WERI-Rb-1 (cell line): ENCODE results near the gene TEAD1.
A peak's percentile ranks its signal among the peaks of the same experiment; 100 is the strongest.

Experiments
- DNase-seq: peaks from one replicate; pipeline ENCODE4 v3.0.0-alpha.2; 2020
- H3K27ac ChIP-seq: fragments of 250-450 bp; sonication (Bioruptor Pico); 2 replicates; pipeline ENCODE4 v1.5.1; 2020; ENCODE audit warnings: mild to moderate bottlenecking, moderate library complexity
- H3K27me3 ChIP-seq: fragments of 250-450 bp; sonication (Bioruptor Pico); 2 replicates; pipeline ENCODE4 v1.5.1; 2021; ENCODE audit warnings: mild to moderate bottlenecking, low read depth, moderate library complexity; ENCODE audit not compliant: insufficient read depth, severe bottlenecking
- H3K36me3 ChIP-seq: fragments of 250-450 bp; sonication (Bioruptor Pico); 2 replicates; pipeline ENCODE4 v1.5.1; 2020; ENCODE audit warnings: mild to moderate bottlenecking, moderate library complexity
- H3K4me3 ChIP-seq: 2 replicates; pipeline ENCODE4 v1.5.1; 2011; ENCODE audit warnings: low read depth, mild to moderate bottlenecking, control low read depth, low read length
- H3K9me3 ChIP-seq: fragments of 250-450 bp; sonication (Bioruptor Pico); 2 replicates; pipeline ENCODE4 v1.5.1; 2021; ENCODE audit warnings: mild to moderate bottlenecking, moderate library complexity; ENCODE audit not compliant: severe bottlenecking
- TF ChIP-seq, protein P1 (sequence below): IDR thresholded peaks from 2 replicates; pipeline ENCODE4 v1.5.1; 2011; ENCODE audit warnings: low read depth, mild to moderate bottlenecking, control low read depth, inconsistent platforms, low read length

The TEAD1 gene

DNA sequence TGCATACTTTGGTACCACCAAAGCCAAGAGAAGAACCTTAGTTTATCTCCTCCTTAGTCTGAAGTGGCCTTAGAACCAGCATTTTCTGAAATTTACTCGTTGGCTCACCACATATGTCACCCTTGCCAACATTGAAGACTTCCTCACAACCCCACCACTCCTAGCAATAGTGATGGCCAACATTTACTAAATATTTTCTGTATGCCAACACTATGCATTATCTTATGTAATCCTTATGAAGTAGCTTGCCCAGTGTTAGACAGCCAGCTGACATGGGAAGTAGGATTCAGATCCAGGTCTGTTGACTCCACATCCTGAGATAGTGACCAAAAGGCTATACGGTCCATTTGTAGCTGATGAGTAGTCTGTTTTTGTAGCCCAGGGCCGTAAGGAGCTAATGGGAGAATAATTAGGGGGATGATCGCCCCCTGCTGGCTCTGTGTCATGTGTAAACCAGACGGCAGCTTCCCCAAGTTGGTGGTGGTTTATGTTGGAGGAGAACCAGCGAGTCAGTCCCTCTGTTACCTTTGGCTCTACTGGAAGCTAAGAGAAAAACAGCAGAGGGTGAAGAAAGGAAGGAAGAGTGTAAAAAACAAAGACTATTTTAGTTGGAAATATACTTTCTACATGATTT is 214.4 kb downstream of the TEAD1 start:
- Histone ChIP-seq H3K27me3 (no peaks in the 10 kb centered on the region), H3K36me3 (peaks cover 57% of the 10 kb centered on the region), H3K9me3 (no peaks in the 10 kb centered on the region), H3K4me3 (no peak overlapping the region), H3K27ac (no peak overlapping the region)
- TF ChIP-seq, protein P1, sequence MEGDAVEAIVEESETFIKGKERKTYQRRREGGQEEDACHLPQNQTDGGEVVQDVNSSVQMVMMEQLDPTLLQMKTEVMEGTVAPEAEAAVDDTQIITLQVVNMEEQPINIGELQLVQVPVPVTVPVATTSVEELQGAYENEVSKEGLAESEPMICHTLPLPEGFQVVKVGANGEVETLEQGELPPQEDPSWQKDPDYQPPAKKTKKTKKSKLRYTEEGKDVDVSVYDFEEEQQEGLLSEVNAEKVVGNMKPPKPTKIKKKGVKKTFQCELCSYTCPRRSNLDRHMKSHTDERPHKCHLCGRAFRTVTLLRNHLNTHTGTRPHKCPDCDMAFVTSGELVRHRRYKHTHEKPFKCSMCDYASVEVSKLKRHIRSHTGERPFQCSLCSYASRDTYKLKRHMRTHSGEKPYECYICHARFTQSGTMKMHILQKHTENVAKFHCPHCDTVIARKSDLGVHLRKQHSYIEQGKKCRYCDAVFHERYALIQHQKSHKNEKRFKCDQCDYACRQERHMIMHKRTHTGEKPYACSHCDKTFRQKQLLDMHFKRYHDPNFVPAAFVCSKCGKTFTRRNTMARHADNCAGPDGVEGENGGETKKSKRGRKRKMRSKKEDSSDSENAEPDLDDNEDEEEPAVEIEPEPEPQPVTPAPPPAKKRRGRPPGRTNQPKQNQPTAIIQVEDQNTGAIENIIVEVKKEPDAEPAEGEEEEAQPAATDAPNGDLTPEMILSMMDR, result peak; percentile 75
- DNase-seq, result peak; percentile 87

DNA sequence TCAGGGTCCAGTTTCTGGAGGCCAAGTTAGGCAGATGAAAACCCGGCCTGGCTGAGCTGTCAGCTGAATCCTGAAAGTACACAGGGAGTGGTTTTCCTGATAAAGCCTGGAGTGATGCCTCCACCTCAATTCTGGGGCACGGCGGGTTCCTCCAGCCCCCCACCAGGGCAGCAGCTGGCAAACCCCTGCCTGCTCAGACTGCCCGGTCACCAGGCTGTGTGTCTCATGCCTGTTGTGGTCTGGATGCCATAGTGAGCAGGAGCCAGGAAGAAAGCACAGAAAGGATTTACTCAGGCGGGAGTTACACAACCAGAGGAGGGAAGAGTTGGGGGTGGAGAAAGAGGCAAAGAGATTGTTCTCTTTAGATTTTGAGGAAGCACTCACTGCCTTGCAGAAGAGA is 215.0 kb downstream of the TEAD1 start:
- TF ChIP-seq, protein P1, result no peak
- no peak for DNase-seq
- Histone ChIP-seq H3K9me3 (no peaks in the 10 kb centered on the region), H3K4me3 (no peak overlapping the region), H3K27ac (no peak overlapping the region), H3K27me3 (no peaks in the 10 kb centered on the region), H3K36me3 (peaks cover 57% of the 10 kb centered on the region)

GRCh38 chr11:12890476-12890875 is 216.3 kb downstream of the TEAD1 start:
- no peak for DNase-seq
- H3K36me3 ChIP-seq, result peaks cover 60% of the 10 kb centered on the region
- H3K27ac ChIP-seq, result no peak overlapping the region
- no peaks in the 10 kb centered on the region for H3K9me3 ChIP-seq
- TF ChIP-seq, protein P1, result no peak
- no peaks in the 10 kb centered on the region for H3K27me3 ChIP-seq
- no peak overlapping the region for H3K4me3 ChIP-seq

GRCh38 chr11:12893787-12894672 is 219.8 kb downstream of the TEAD1 start:
- Histone ChIP-seq H3K27me3 (no peaks in the 10 kb centered on the region), H3K4me3 (no peak overlapping the region), H3K9me3 (no peaks in the 10 kb centered on the region), H3K36me3 (peaks cover 68% of the 10 kb centered on the region), H3K27ac (no peak overlapping the region)
- TF ChIP-seq, protein P1, result peak; percentile 51
- DNase-seq, result peak; percentile 47

- H3K9me3 ChIP-seq, result no peaks in the 10 kb centered on the region
- H3K36me3 ChIP-seq, result peaks cover 67% of the 10 kb centered on the region
- no peak overlapping the region for H3K27ac ChIP-seq
- TF ChIP-seq, protein P1, result no peak
- no peaks in the 10 kb centered on the region for H3K27me3 ChIP-seq
- no peak overlapping the region for H3K4me3 ChIP-seq
- DNase-seq, result no peak
Observed at GRCh38 chr11:12897390-12897789, 223.2 kb downstream of the TEAD1 start.
